KMS-11 (cell line): ENCODE results near the gene RBM6.

Experiments used
- H2AFZ ChIP-seq: fragments of 200-600 bp; sonication (generic); 2 replicates; pipeline ENCODE4 v1.6.1; 2016; ENCODE audit warnings: antibody characterized with exemption, mixed run types, low read depth
- H3K27ac ChIP-seq: fragments of 200-600 bp; sonication (generic); 2 replicates; pipeline ENCODE4 v1.6.1; 2016; ENCODE audit warnings: mild to moderate bottlenecking, mixed run types
- H3K27me3 ChIP-seq: fragments of 200-600 bp; sonication (generic); 2 replicates; pipeline ENCODE4 v1.6.1; 2017; ENCODE audit warnings: mild to moderate bottlenecking, low read depth, mixed run types, moderate library complexity; ENCODE audit not compliant: insufficient read depth
- H3K36me3 ChIP-seq: fragments of 200-600 bp; sonication (generic); 2 replicates; pipeline ENCODE4 v1.6.1; 2017; ENCODE audit warnings: mild to moderate bottlenecking, mixed run types; ENCODE audit not compliant: insufficient read depth
- H3K4me1 ChIP-seq: fragments of 200-600 bp; sonication (generic); 2 replicates; pipeline ENCODE4 v1.6.1; 2016; ENCODE audit warnings: mild to moderate bottlenecking, low read depth, mixed run types; ENCODE audit not compliant: poor library complexity, severe bottlenecking
- H3K4me2 ChIP-seq: fragments of 200-600 bp; sonication (generic); 2 replicates; pipeline ENCODE4 v1.7.0; 2016; ENCODE audit warnings: mild to moderate bottlenecking, mixed run types
- H3K4me3 ChIP-seq: fragments of 200-600 bp; sonication (generic); IDR thresholded peaks from 2 replicates; pipeline ENCODE4 v1.6.1; 2017; ENCODE audit warnings: low read depth, low read length, mixed read lengths; ENCODE audit not compliant: insufficient read depth
- H3K79me2 ChIP-seq: fragments of 200-600 bp; sonication (generic); 2 replicates; pipeline ENCODE4 v1.6.1; 2016; ENCODE audit warnings: low read depth, mixed run types; ENCODE audit not compliant: insufficient read depth
- H3K9ac ChIP-seq: fragments of 200-600 bp; sonication (generic); 2 replicates; pipeline ENCODE4 v1.6.1; 2016; ENCODE audit warnings: mild to moderate bottlenecking, mixed run types
- H4K20me1 ChIP-seq: fragments of 200-600 bp; sonication (generic); 2 replicates; pipeline ENCODE4 v1.6.1; 2016; ENCODE audit warnings: mild to moderate bottlenecking, mixed run types; ENCODE audit not compliant: insufficient read depth
- TF ChIP-seq, protein P1 (sequence below): fragments of 200-600 bp; sonication (generic); conservative IDR thresholded peaks from 2 replicates; pipeline ENCODE4 v1.6.1; 2017; ENCODE audit warnings: low read depth, mild to moderate bottlenecking, antibody characterized with exemption, low read length, moderate library complexity, mixed read lengths

RBM6 gene

DNA sequence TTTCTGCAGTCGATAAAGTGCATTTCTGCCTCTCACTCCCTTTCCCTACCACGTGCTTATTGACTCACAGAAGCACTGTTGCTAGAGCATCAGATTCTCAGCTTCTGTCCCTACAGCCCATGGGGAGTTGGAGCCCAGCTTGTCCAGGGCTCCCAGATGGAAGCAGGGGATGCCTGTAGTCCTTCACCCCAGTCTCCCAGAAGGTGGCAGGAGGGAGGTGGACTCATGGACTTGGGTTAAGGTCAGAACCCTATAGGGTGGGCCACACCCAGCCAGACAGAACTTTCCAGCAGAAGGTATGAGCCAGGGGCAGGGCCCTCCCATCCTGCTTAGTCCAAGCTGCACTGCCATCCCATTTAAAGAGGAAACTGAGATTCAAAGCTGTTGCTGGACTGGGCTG, 182.1 kb downstream of the RBM6 start:
- H3K4me2 ChIP-seq = no peak overlapping the region
- H3K27me3 ChIP-seq = no peaks in the 10 kb centered on the region
- no peaks in the 10 kb centered on the region for H3K36me3 ChIP-seq
- no peaks in the 10 kb centered on the region for H3K4me1 ChIP-seq
- no peak overlapping the region for H3K27ac ChIP-seq
- no peak overlapping the region for H2AFZ ChIP-seq
- H4K20me1 ChIP-seq = no peaks in the 10 kb centered on the region
- H3K9ac ChIP-seq = no peak overlapping the region
- TF ChIP-seq, protein P1, sequence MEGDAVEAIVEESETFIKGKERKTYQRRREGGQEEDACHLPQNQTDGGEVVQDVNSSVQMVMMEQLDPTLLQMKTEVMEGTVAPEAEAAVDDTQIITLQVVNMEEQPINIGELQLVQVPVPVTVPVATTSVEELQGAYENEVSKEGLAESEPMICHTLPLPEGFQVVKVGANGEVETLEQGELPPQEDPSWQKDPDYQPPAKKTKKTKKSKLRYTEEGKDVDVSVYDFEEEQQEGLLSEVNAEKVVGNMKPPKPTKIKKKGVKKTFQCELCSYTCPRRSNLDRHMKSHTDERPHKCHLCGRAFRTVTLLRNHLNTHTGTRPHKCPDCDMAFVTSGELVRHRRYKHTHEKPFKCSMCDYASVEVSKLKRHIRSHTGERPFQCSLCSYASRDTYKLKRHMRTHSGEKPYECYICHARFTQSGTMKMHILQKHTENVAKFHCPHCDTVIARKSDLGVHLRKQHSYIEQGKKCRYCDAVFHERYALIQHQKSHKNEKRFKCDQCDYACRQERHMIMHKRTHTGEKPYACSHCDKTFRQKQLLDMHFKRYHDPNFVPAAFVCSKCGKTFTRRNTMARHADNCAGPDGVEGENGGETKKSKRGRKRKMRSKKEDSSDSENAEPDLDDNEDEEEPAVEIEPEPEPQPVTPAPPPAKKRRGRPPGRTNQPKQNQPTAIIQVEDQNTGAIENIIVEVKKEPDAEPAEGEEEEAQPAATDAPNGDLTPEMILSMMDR = no peak
- no peaks in the 10 kb centered on the region for H3K79me2 ChIP-seq
- no peak overlapping the region for H3K4me3 ChIP-seq

DNA sequence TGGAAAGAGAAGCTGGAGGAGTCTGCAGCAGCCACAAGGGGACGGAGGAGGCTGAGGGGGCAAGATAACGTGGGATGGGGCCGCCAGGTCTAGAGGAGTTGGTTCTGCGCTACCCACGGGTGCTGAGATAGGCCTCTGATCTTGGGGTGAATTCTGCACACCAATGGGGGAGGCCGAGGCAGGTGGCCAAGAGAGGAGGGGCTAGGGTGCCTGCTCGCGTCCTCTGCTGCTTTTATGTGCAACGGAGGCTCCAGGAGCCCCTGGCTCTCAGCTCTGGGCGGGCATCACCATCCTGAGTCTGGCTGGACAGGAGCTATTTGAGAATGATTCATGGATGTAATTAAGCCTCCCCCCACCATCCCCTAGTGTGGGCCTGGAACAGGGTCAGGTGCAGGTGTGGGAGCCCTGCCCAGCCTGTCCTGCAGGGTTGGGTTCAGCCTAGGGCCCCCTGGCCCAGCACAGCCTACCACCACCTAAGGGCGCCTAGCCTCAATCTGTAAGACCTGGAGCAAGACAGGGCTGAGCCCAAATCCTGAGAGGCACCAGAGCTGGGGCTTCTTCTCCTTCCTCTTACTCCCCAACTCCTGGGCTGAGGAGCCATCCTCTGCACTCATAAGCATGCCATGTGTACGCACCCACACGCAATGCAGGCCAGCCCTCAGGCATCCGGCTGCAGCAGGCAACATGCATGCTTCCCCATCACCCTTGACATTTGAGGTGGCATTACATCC, 182.9 kb downstream of the RBM6 start:
- H3K4me2 ChIP-seq = no peak overlapping the region

DNA sequence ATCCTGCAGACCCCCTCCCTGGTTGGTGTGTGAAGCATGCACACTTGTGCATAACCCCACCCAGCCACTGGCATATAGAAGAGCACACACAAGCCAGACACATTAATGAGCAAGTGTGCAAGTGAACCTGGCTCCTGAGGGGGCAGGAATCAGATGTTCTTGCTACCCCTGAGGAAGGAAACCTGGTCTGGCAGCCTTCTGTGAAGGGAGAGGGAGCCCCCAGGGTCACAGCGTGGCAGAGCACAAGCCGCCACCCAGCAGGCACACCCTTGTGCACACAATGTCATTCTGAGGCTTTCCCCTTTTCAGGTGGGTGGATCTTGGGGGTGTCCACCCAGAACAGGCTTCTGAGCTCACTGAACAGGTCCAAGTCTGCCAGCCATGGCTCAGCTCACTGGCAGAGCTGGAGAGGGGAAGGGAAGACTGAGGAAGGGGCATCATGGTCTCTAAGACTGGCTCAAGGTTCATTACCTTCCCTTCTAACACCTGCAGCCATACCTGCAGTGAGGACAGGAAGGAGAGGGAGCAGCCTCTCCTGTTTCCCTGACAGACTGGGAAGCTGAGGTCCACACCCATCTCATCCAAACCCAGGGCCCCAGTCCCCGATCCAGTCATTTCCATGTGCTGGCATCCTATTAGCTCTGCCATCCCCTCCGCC, 183.6 kb downstream of the RBM6 start:
- no peaks in the 10 kb centered on the region for H3K36me3 ChIP-seq

More for the DNA sequence above, 182.9 kb downstream of the RBM6 start:
- Histone ChIP-seq H3K4me3 (no peak overlapping the region), H4K20me1 (no peaks in the 10 kb centered on the region), H2AFZ (no peak overlapping the region), H3K36me3 (no peaks in the 10 kb centered on the region), H3K79me2 (no peaks in the 10 kb centered on the region), H3K27ac (no peak overlapping the region), H3K27me3 (no peaks in the 10 kb centered on the region), H3K4me1 (no peaks in the 10 kb centered on the region), H3K9ac (no peak overlapping the region)
- TF ChIP-seq, protein P1 = no peak

DNA sequence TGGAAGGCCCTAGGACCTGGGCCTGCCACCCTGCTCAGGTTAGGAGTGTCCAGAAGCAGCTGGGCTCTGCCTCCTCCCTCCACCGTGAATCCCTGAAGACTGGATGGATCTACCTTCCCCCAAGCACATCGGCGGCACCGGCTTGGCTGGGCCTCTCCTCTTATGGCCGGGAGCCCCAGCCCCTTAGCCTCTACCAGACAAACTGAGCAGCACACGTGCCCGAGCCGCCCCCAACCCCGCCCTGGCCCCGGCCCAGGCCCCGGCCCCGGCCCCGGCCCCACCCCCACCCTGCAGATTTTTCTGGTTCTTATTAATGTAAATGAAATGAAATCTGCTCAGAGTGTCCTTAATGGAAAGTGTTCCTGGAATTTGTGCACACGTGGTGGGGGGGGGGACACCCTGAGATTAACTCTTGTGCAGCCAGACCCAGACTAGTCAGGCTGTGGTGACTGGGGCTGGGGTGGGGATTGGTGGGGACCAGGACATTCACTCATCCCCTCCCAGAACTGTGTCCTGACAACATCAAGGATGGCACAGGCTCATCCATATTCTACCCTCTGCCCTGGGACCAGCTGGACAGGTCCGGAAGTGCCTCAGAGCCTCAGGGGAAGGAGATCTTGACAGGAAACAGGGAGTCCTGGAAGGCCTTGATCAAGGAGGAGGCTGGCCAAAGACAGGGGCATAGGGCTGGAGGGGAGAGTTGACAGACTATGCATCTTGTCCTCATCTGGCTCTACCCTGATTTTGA, 184.3 kb downstream of the RBM6 start:
- no peaks in the 10 kb centered on the region for H4K20me1 ChIP-seq
- no peak overlapping the region for H3K27ac ChIP-seq
- H3K36me3 ChIP-seq = no peaks in the 10 kb centered on the region
- H2AFZ ChIP-seq = no peak overlapping the region
- no peaks in the 10 kb centered on the region for H3K4me1 ChIP-seq
- H3K4me2 ChIP-seq = no peak overlapping the region
- no peaks in the 10 kb centered on the region for H3K27me3 ChIP-seq
- TF ChIP-seq, protein P1 = no peak
- H3K9ac ChIP-seq = no peak overlapping the region
- no peaks in the 10 kb centered on the region for H3K79me2 ChIP-seq
- H3K4me3 ChIP-seq = no peak overlapping the region

More for the DNA sequence above, 183.6 kb downstream of the RBM6 start:
- Histone ChIP-seq H3K27ac (no peak overlapping the region), H2AFZ (no peak overlapping the region), H4K20me1 (no peaks in the 10 kb centered on the region), H3K4me2 (no peak overlapping the region), H3K27me3 (no peaks in the 10 kb centered on the region), H3K79me2 (no peaks in the 10 kb centered on the region), H3K4me1 (no peaks in the 10 kb centered on the region), H3K9ac (no peak overlapping the region), H3K4me3 (no peak overlapping the region)
- TF ChIP-seq, protein P1 = no peak
